Mesenchymal stem cell (in vitro differentiated cells and primary cell): ENCODE data around the gene ASNSD1.

Experiments used
- DNase-seq: peaks from one replicate; pipeline ENCODE4 v3.0.0-alpha.2; 2013
- H2AFZ ChIP-seq: one replicate; pipeline ENCODE4 v1.6.1; 2013; ENCODE audit warnings: low read depth, mild to moderate bottlenecking, control low read depth, inconsistent platforms, low read length, moderate library complexity
- H2AK5ac ChIP-seq: 2 replicates; pipeline ENCODE4 v1.6.1; 2013; ENCODE audit warnings: low read length, moderate library complexity, mild to moderate bottlenecking, inconsistent platforms; ENCODE audit not compliant: severe bottlenecking
- H2BK120ac ChIP-seq: one replicate; pipeline ENCODE4 v1.6.1; 2013; ENCODE audit warnings: low read depth, mild to moderate bottlenecking, inconsistent platforms, low read length, moderate library complexity
- H2BK12ac ChIP-seq, 2 experiments: one replicate each; pipeline ENCODE4 v1.6.1; 2013; ENCODE audit warnings: inconsistent platforms in 2 of 2, low read length in 2 of 2, mild to moderate bottlenecking in 2 of 2, moderate library complexity in 2 of 2, control low read depth in 1 of 2
- H2BK15ac ChIP-seq: one replicate; pipeline ENCODE4 v1.6.1; 2013; ENCODE audit warnings: mild to moderate bottlenecking, low read depth, inconsistent platforms; ENCODE audit not compliant: poor library complexity, severe bottlenecking
- H2BK5ac ChIP-seq: 2 replicates; pipeline ENCODE4 v1.6.1; 2013; ENCODE audit warnings: low read depth, mild to moderate bottlenecking, low read length, control low read depth, inconsistent platforms; ENCODE audit not compliant: poor library complexity, severe bottlenecking
- H3K14ac ChIP-seq, 2 experiments: one replicate each; pipeline ENCODE4 v1.6.1; 2013; ENCODE audit warnings: inconsistent platforms in 2 of 2, low read length in 2 of 2, control low read depth in 1 of 2, mild to moderate bottlenecking in 1 of 2, moderate library complexity in 1 of 2
- H3K18ac ChIP-seq, 2 experiments: one replicate each; pipeline ENCODE4 v1.6.1; 2013; ENCODE audit warnings: inconsistent platforms in 2 of 2, low read length in 2 of 2, control low read depth in 1 of 2, low read depth in 1 of 2, mild to moderate bottlenecking in 1 of 2
- H3K23ac ChIP-seq, 2 experiments: one replicate each; pipeline ENCODE4 v1.6.1; 2013; ENCODE audit warnings: inconsistent platforms in 2 of 2, low read length in 2 of 2, mild to moderate bottlenecking in 2 of 2, moderate library complexity in 2 of 2, control low read depth in 1 of 2
- H3K27ac ChIP-seq: 2 replicates; pipeline ENCODE4 v1.5.1; 2013; ENCODE audit warnings: mild to moderate bottlenecking, moderate library complexity, low read length, control low read depth, inconsistent platforms; ENCODE audit not compliant: poor library complexity, severe bottlenecking
- H3K27me3 ChIP-seq, 2 experiments: 2 replicates each; pipeline versions ENCODE4 v1.6.1 to v1.7.0; 2013; ENCODE audit warnings: low read length in 2 of 2, mild to moderate bottlenecking in 2 of 2, moderate library complexity in 2 of 2, control low read depth in 1 of 2, inconsistent platforms in 1 of 2; ENCODE audit not compliant: control insufficient read depth in 1 of 2, insufficient read depth in 1 of 2
- H3K36me3 ChIP-seq, 2 experiments: 2 replicates each; pipeline versions ENCODE4 v1.6.1 to v1.7.0; 2013; ENCODE audit warnings: low read length in 2 of 2, control low read depth in 1 of 2, inconsistent platforms in 1 of 2, low read depth in 1 of 2, mild to moderate bottlenecking in 1 of 2; ENCODE audit not compliant: insufficient read depth in 2 of 2, control insufficient read depth in 1 of 2
- H3K4ac ChIP-seq, 2 experiments: one replicate each; pipeline ENCODE4 v1.6.1; 2013; ENCODE audit warnings: inconsistent platforms in 2 of 2, low read length in 2 of 2, mild to moderate bottlenecking in 2 of 2, moderate library complexity in 2 of 2, control low read depth in 1 of 2, low read depth in 1 of 2
- H3K4me1 ChIP-seq: 2 replicates; pipeline ENCODE4 v1.6.1; 2013; ENCODE audit warnings: low read depth, low read length, control low read depth; ENCODE audit not compliant: control insufficient read depth, insufficient read depth
- H3K4me2 ChIP-seq: 2 replicates; pipeline ENCODE4 v1.6.1; 2013; ENCODE audit warnings: low read length, mild to moderate bottlenecking, inconsistent platforms; ENCODE audit not compliant: poor library complexity, severe bottlenecking
- H3K4me3 ChIP-seq, 2 experiments: 2 replicates each; pipeline versions ENCODE4 v1.5.1 to v1.7.0; 2013; ENCODE audit warnings: low read length in 2 of 2, mild to moderate bottlenecking in 2 of 2, control low read depth in 1 of 2, low read depth in 1 of 2; ENCODE audit not compliant: insufficient read depth in 1 of 2
- H3K79me1 ChIP-seq: replicated peaks from 2 replicates; pipeline ENCODE4 v1.6.1; 2013; ENCODE audit warnings: mild to moderate bottlenecking, control low read depth, low read length, inconsistent platforms; ENCODE audit not compliant: poor library complexity, severe bottlenecking
- H3K9ac ChIP-seq: 2 replicates; pipeline ENCODE4 v1.7.0; 2013; ENCODE audit warnings: mild to moderate bottlenecking, low read length, moderate library complexity
- H3K9me3 ChIP-seq: 2 replicates; pipeline ENCODE4 v1.7.0; 2013; ENCODE audit warnings: mild to moderate bottlenecking, low read length; ENCODE audit not compliant: control insufficient read depth
- H4K8ac ChIP-seq: one replicate; pipeline ENCODE4 v1.6.1; 2013; ENCODE audit warnings: inconsistent platforms, mild to moderate bottlenecking, low read length, moderate library complexity
- H4K91ac ChIP-seq: one replicate; pipeline ENCODE4 v1.6.1; 2013; ENCODE audit warnings: mild to moderate bottlenecking, low read length, inconsistent platforms
- WGBS: methylation state at CpG from one replicate; pipeline ENCODE4 v1.1.7; 2013; ENCODE audit warnings: mixed read lengths; 5-methylcytosine and 5-hydroxymethylcytosine counted together

The ASNSD1 gene

DNA sequence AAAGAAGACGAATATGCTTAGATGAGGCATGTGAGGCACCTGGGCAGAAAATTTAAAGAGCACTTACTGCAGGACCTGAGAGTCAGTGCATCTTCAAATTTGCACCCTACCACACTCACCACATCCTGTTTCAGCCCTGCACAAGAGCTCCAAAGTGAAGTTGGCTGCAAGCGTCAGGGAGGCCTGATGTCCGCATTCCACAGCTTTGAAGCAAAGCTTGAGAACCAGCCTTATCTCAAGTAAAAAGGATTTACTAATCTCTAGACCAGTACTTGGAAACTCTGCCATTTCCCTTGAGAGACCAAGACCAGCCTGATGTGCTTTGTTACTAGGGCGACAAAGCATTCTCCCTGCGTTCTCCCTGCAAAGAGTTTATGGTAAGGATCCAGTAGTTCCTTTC, 3.4 kb upstream of the ASNSD1 start:
- no peak overlapping the region for H2BK120ac ChIP-seq
- no peaks in the 10 kb centered on the region for H3K36me3 ChIP-seq
- H3K23ac ChIP-seq = no peak overlapping the region
- no peak overlapping the region for H3K4me3 ChIP-seq
- no peak overlapping the region for H2BK15ac ChIP-seq
- H3K4me1 ChIP-seq = peaks cover 2% of the 10 kb centered on the region
- DNase-seq = peak; percentile 87
- H3K79me1 ChIP-seq = peaks cover 3% of the 10 kb centered on the region
- H3K4ac ChIP-seq = no peak overlapping the region
- no peak overlapping the region for H2AK5ac ChIP-seq
- no peak overlapping the region for H3K14ac ChIP-seq
- H4K91ac ChIP-seq = no peak overlapping the region
- H3K9ac ChIP-seq = no peak overlapping the region
- 46% methylated on average over 5 of the region's 5 CpGs for WGBS
- H3K18ac ChIP-seq = no peak overlapping the region
- no peak overlapping the region for H4K8ac ChIP-seq
- peak overlapping the region in 1 of 2 experiments; percentile 20 for H2BK12ac ChIP-seq
- H2AFZ ChIP-seq = no peak overlapping the region
- no peak overlapping the region for H2BK5ac ChIP-seq
- H3K27me3 ChIP-seq = no peaks in the 10 kb centered on the region
- H3K27ac ChIP-seq = no peak overlapping the region
- no peaks in the 10 kb centered on the region for H3K9me3 ChIP-seq
- H3K4me2 ChIP-seq = no peak overlapping the region

DNA sequence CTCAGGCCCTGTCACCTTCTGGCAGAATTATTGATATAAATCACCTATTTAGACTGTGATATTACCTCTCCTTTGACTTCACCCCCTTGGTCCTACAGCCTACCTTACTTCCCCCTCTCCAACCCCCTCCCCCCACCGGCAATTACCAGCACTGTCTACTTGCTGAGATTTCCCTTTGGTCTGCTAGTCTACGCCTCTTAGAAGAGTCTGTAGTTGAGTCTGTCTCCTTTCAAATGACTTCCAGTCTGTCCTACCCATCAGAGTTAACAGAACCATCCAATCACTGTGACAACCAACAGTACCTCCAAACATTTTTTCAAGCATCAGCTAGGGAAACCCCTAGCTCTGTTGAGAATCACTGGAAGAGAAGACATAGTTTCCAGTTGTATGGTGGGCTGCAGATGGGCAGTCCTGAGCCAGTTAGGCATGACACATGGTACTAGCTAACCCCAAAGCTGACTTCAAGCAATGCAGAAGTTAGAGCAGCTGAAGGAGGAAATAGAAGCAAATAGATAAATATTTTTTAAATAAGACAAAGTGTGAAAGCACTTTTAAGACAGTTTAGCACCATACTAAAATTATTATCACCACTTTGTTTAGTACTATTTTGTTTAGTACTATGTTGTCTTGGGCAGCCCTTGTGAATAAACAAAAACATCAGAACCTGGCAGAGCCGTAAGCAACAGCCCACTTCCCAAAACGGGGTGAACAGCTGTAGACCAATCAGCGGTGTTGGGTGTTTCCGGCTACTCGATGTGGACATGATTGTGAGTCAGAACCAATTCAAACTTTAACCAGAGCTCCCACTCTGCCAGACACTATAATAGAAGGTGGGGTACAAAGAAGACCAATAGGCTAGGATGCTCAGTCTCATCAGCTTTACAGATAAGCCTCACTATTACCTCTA, 2.7 kb upstream of the ASNSD1 start:
- Histone ChIP-seq H2BK15ac (peak overlapping the region; percentile 6), H3K9me3 (no peaks in the 10 kb centered on the region), H4K91ac (peak overlapping the region; percentile 22)

DNA sequence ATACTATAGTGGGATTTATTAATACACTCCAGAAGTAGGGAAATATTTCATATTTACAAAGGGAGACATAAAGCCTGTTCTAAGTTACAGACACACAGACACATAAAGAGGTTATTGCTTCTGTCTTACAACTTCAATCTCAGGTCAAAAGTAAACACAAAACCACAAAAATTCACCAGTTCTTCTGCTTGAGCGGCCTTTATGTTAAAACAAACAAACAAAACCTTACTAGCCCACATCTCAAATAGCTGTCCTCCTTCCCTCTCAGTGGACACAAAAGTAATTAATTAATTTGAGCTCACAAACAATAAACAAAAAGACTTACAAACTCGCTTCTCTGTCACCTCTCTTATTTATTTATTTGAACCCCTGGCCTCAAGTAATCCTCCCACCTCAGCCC, 1.5 kb upstream of the ASNSD1 start:
- WGBS = 11% methylated on average over 2 of the region's 2 CpGs

More for the DNA sequence above, 2.7 kb upstream of the ASNSD1 start:
- DNase-seq = peak; percentile 45
- Histone ChIP-seq H3K27ac (no peak overlapping the region), H3K23ac (no peak overlapping the region), H3K27me3 (no peaks in the 10 kb centered on the region), H2BK12ac (peak overlapping the region; percentile 20 to 79), H3K4me2 (no peak overlapping the region), H3K36me3 (no peaks in the 10 kb centered on the region), H2BK120ac (no peak overlapping the region), H3K14ac (no peak overlapping the region), H3K4me1 (peaks cover 2% of the 10 kb centered on the region), H2BK5ac (no peak overlapping the region), H2AK5ac (no peak overlapping the region), H3K18ac (peak overlapping the region in 1 of 2 experiments; percentile 84), H3K9ac (no peak overlapping the region), H3K79me1 (peaks cover 6% of the 10 kb centered on the region), H3K4ac (no peak overlapping the region), H4K8ac (no peak overlapping the region), H3K4me3 (no peak overlapping the region), H2AFZ (no peak overlapping the region)
- WGBS = 59% methylated on average over 5 of the region's 7 CpGs

DNA sequence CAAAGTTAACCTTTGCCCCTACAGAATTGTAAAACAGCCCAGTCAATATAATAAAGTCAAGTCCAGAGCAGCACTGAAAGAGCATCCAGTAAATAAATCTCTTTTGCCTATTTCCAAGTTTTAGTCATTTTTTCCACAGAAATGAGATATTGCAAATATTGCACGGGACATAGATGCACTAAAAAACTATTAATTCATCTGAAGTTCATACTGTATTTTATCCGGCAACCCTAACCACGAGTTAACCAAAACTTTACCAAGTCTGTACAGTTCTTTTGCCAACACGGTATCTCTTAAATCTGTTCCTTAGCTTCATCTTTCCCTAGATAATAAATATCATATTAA, 484 bp upstream of the ASNSD1 start:
- no peaks in the 10 kb centered on the region for H3K27me3 ChIP-seq
- no peak overlapping the region for H4K91ac ChIP-seq
- H2BK15ac ChIP-seq = no peak overlapping the region
- H3K4me1 ChIP-seq = peaks cover 2% of the 10 kb centered on the region
- peak overlapping the region; percentile 68 for H3K9ac ChIP-seq
- H4K8ac ChIP-seq = no peak overlapping the region
- no peak overlapping the region for H3K4ac ChIP-seq
- peaks cover 0 to 3% of the 10 kb centered on the region in 2 experiments for H3K36me3 ChIP-seq
- peak overlapping the region in 1 of 2 experiments; percentile 37 for H3K4me3 ChIP-seq
- no peak overlapping the region for H3K4me2 ChIP-seq
- no peak overlapping the region for H3K14ac ChIP-seq
- H3K27ac ChIP-seq = no peak overlapping the region
- H2AFZ ChIP-seq = no peak overlapping the region
- H3K79me1 ChIP-seq = peaks cover 8% of the 10 kb centered on the region
- H2AK5ac ChIP-seq = no peak overlapping the region
- H2BK12ac ChIP-seq = no peak overlapping the region
- H3K18ac ChIP-seq = no peak overlapping the region
- H3K9me3 ChIP-seq = no peaks in the 10 kb centered on the region
- H2BK5ac ChIP-seq = no peak overlapping the region
- no peak for DNase-seq
- no peak overlapping the region for H2BK120ac ChIP-seq
- H3K23ac ChIP-seq = no peak overlapping the region
- 24% methylated on average over 4 of the region's 4 CpGs for WGBS

More for the DNA sequence above, 1.5 kb upstream of the ASNSD1 start:
- no peak overlapping the region for H3K4me3 ChIP-seq
- H3K14ac ChIP-seq = no peak overlapping the region
- H3K9me3 ChIP-seq = no peaks in the 10 kb centered on the region
- no peak overlapping the region for H2BK12ac ChIP-seq
- H3K18ac ChIP-seq = no peak overlapping the region
- no peak overlapping the region for H3K27ac ChIP-seq
- H4K8ac ChIP-seq = no peak overlapping the region
- H3K4me1 ChIP-seq = peaks cover 2% of the 10 kb centered on the region
- no peak overlapping the region for H2BK5ac ChIP-seq
- no peak overlapping the region for H3K4ac ChIP-seq
- peak; percentile 47 for DNase-seq
- H3K36me3 ChIP-seq = no peaks in the 10 kb centered on the region
- no peak overlapping the region for H3K9ac ChIP-seq
- H2AK5ac ChIP-seq = no peak overlapping the region
- no peaks in the 10 kb centered on the region for H3K27me3 ChIP-seq
- no peak overlapping the region for H3K4me2 ChIP-seq
- H4K91ac ChIP-seq = no peak overlapping the region
- H2BK15ac ChIP-seq = no peak overlapping the region
- no peak overlapping the region for H3K23ac ChIP-seq
- no peak overlapping the region for H2BK120ac ChIP-seq
- H3K79me1 ChIP-seq = peaks cover 8% of the 10 kb centered on the region
- no peak overlapping the region for H2AFZ ChIP-seq
